ENCODE measurements around the gene STXBP5L.

DNA sequence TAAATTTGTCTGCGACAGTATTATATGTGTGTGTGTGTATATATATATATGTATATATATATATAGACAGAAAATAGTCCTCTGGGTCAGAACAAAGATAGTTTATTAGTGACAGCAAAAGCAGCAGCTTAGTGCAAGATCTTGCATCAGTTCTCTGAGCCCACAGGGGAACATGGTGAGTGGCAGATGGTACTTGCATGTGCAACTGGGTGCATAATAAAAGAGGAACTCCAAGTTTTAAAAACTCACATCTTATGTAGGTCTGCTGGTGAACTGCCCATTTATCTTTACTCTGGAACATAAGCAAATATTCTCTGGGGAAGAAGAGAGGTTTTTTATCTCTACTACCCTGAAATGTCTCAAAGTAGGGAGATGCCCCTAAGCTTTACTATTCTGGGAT is 361.4 kb downstream of the STXBP5L start:
- no peak for TF ChIP-seq ZBTB7A (IDR thresholded peaks at IDR 0.05; ENCODE audit: low read depth)
- no peak for TF ChIP-seq FOXM1 (IDR thresholded peaks at IDR 0.05; ENCODE audit: borderline replicate concordance, low read depth)
- no peak for TF ChIP-seq EGR1 (IDR thresholded peaks at IDR 0.05)
- no peak for TF ChIP-seq CEBPB (IDR thresholded peaks at IDR 0.05)
- TF ChIP-seq, protein P1, sequence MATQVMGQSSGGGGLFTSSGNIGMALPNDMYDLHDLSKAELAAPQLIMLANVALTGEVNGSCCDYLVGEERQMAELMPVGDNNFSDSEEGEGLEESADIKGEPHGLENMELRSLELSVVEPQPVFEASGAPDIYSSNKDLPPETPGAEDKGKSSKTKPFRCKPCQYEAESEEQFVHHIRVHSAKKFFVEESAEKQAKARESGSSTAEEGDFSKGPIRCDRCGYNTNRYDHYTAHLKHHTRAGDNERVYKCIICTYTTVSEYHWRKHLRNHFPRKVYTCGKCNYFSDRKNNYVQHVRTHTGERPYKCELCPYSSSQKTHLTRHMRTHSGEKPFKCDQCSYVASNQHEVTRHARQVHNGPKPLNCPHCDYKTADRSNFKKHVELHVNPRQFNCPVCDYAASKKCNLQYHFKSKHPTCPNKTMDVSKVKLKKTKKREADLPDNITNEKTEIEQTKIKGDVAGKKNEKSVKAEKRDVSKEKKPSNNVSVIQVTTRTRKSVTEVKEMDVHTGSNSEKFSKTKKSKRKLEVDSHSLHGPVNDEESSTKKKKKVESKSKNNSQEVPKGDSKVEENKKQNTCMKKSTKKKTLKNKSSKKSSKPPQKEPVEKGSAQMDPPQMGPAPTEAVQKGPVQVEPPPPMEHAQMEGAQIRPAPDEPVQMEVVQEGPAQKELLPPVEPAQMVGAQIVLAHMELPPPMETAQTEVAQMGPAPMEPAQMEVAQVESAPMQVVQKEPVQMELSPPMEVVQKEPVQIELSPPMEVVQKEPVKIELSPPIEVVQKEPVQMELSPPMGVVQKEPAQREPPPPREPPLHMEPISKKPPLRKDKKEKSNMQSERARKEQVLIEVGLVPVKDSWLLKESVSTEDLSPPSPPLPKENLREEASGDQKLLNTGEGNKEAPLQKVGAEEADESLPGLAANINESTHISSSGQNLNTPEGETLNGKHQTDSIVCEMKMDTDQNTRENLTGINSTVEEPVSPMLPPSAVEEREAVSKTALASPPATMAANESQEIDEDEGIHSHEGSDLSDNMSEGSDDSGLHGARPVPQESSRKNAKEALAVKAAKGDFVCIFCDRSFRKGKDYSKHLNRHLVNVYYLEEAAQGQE (IDR thresholded peaks at IDR 0.05; ENCODE audit: low read depth) = no peak
- TF ChIP-seq EP300 (IDR thresholded peaks at IDR 0.05; ENCODE audit: borderline replicate concordance) = no peak
- no peak for TF ChIP-seq CREB1 (IDR thresholded peaks at IDR 0.05; ENCODE audit: low read depth)
- TF ChIP-seq YY1 (IDR thresholded peaks at IDR 0.05; ENCODE audit: low read depth) = no peak
- no peak for TF ChIP-seq TAF1 (IDR thresholded peaks at IDR 0.05; ENCODE audit: low read depth)
- TF ChIP-seq, protein P2, sequence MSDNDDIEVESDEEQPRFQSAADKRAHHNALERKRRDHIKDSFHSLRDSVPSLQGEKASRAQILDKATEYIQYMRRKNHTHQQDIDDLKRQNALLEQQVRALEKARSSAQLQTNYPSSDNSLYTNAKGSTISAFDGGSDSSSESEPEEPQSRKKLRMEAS (IDR thresholded peaks at IDR 0.05) = no peak
- TF ChIP-seq RAD21 (IDR thresholded peaks at IDR 0.05; ENCODE audit: low read depth) = no peak
- TF ChIP-seq TEAD4 (IDR thresholded peaks at IDR 0.05) = no peak

All from Ishikawa (cell line).